ENCODE data around the gene GPR183. TPM values are rescaled to one million over a fixed set of nuclear protein-coding genes. Genes with fewer than 3 reads are reported as not detected.
"Not testable (repeated sequence)": the region's sequence is repeated elsewhere in the genome, so short reads cannot be mapped to it uniquely, and the experiment has no call there.

GPR183 gene
- total RNA-seq, 4 donors from 2014 or later, result 3.0 to 14.6 (median 6.5) TPM

- WGBS, 2 donors (ENCODE audit: low coverage in 1 of 2), result 85 to 91% methylated on average over 4 of the region's 4 CpGs
- intact Hi-C loops (cut with DNase I; ENCODE audit: low total_unique reads), result no loop called here
- no peak overlapping the region for H3K27ac ChIP-seq
These were observed 55.3 kb downstream of the GPR183 start for GRCh38 chr13:99251921-99252320.

GRCh38 chr13:99250982-99251825, 56.0 kb downstream of the GPR183 start:
- DNase-seq, result no peak
- TF ChIP-seq POLR2AphosphoS5 (IDR thresholded peaks at IDR 0.05) (no peak), EP300 (IDR thresholded peaks at IDR 0.05; ENCODE audit: low read depth) (no peak), CTCF (IDR thresholded peaks at IDR 0.05) (no peak), POLR2A (IDR thresholded peaks at IDR 0.05) (no peak)
- 80 to 87% methylated on average over 3 to 5 of the region's 5 CpGs for WGBS, 2 donors (ENCODE audit: low coverage in 1 of 2)

More at GRCh38 chr13:99251921-99252320, 55.3 kb downstream of the GPR183 start:
- in situ Hi-C loops (cut with MboI; ENCODE audit: low pct_ligation_motif_present in 1 of 4, low pct_unique_long_range_greater_than_20kb in 1 of 4, low sequenced_read_pairs in 3 of 4), result no loop called here
- no peak for DNase-seq
- TF ChIP-seq CTCF (IDR thresholded peaks at IDR 0.05), result no peak
- TF ChIP-seq POLR2A (IDR thresholded peaks at IDR 0.05), result no peak
- no peak for TF ChIP-seq EP300 (IDR thresholded peaks at IDR 0.05; ENCODE audit: low read depth)
- no peak for TF ChIP-seq POLR2AphosphoS5 (IDR thresholded peaks at IDR 0.05)
- no peaks in the 10 kb centered on the region for H3K27me3 ChIP-seq
- no peak overlapping the region for H3K4me3 ChIP-seq
- H3K36me3 ChIP-seq, result peaks cover 0 to 14% (median 5%) of the 10 kb centered on the region in 4 donors
- H3K9me3 ChIP-seq, result no peaks in the 10 kb centered on the region
- peaks cover 0 to 4% (median 0%) of the 10 kb centered on the region in 4 donors for H3K4me1 ChIP-seq

GRCh38 chr13:99249606-99250005, 57.6 kb downstream of the GPR183 start:
- DNase-seq; in situ Hi-C loops (cut with MboI; ENCODE audit: low pct_ligation_motif_present in 1 of 4, low pct_unique_long_range_greater_than_20kb in 1 of 4, low sequenced_read_pairs in 3 of 4); H3K4me1 ChIP-seq; H3K36me3 ChIP-seq; H3K9me3 ChIP-seq; H3K27ac ChIP-seq; intact Hi-C loops (cut with DNase I; ENCODE audit: low total_unique reads); H3K4me3 ChIP-seq; H3K27me3 ChIP-seq: not testable (repeated sequence)
- WGBS, 2 donors (ENCODE audit: low coverage in 1 of 2), result 85 to 92% methylated on average over 2 of the region's 2 CpGs

More at GRCh38 chr13:99250982-99251825, 56.0 kb downstream of the GPR183 start:
- Histone ChIP-seq H3K9me3 (no peaks in the 10 kb centered on the region), H3K4me3 (no peak overlapping the region), H3K4me1 (no peaks in the 10 kb centered on the region), H3K27ac (no peak overlapping the region), H3K36me3 (peaks cover 0 to 14% (median 5%) of the 10 kb centered on the region in 4 donors), H3K27me3 (no peaks in the 10 kb centered on the region)
- intact Hi-C loops (cut with DNase I; ENCODE audit: low total_unique reads), result no loop called here
- in situ Hi-C loops (cut with MboI; ENCODE audit: low pct_ligation_motif_present in 1 of 4, low pct_unique_long_range_greater_than_20kb in 1 of 4, low sequenced_read_pairs in 3 of 4), result no loop called here

- in situ Hi-C loops (cut with MboI; ENCODE audit: low pct_ligation_motif_present in 1 of 4, low pct_unique_long_range_greater_than_20kb in 1 of 4, low sequenced_read_pairs in 3 of 4); DNase-seq; H3K27me3 ChIP-seq; H3K9me3 ChIP-seq; H3K4me1 ChIP-seq; H3K4me3 ChIP-seq; intact Hi-C loops (cut with DNase I; ENCODE audit: low total_unique reads); H3K27ac ChIP-seq: not testable (repeated sequence)
- WGBS, 2 donors (ENCODE audit: low coverage in 1 of 2), result 97 to 100% methylated on average over 1 to 3 of the region's 3 CpGs
- H3K36me3 ChIP-seq, result peaks cover 0 to 11% (median 2%) of the 10 kb centered on the region in 4 donors
These were observed 58.0 kb downstream of the GPR183 start for GRCh38 chr13:99249178-99249577.

- H3K4me1 ChIP-seq, result no peaks in the 10 kb centered on the region
- intact Hi-C loops (cut with DNase I; ENCODE audit: low total_unique reads), result no loop called here
- 78 to 97% methylated on average over 1 of the region's 1 CpG for WGBS, 2 donors (ENCODE audit: low coverage in 1 of 2)
These were observed 61.1 kb downstream of the GPR183 start for GRCh38 chr13:99246100-99246499.

More at GRCh38 chr13:99246100-99246499, 61.1 kb downstream of the GPR183 start:
- Histone ChIP-seq H3K4me3 (no peak overlapping the region), H3K27ac (no peak overlapping the region), H3K36me3 (peaks cover 0 to 16% (median 2%) of the 10 kb centered on the region in 4 donors), H3K27me3 (no peaks in the 10 kb centered on the region), H3K9me3 (no peaks in the 10 kb centered on the region)
- DNase-seq, result no peak
- TF ChIP-seq CTCF (IDR thresholded peaks at IDR 0.05) (no peak), POLR2AphosphoS5 (IDR thresholded peaks at IDR 0.05) (no peak), POLR2A (IDR thresholded peaks at IDR 0.05) (no peak), EP300 (IDR thresholded peaks at IDR 0.05; ENCODE audit: low read depth) (no peak)
- in situ Hi-C loops (cut with MboI; ENCODE audit: low pct_ligation_motif_present in 1 of 4, low pct_unique_long_range_greater_than_20kb in 1 of 4, low sequenced_read_pairs in 3 of 4), result no loop called here

Data from transverse colon (tissue), 4 donors.